Skin of body (tissue), 2 donors: Measurements from ENCODE around the gene OTUD4. TPM values are rescaled to one million over a fixed set of nuclear protein-coding genes. Genes with fewer than 3 reads are reported as not detected.
"Not testable (repeated sequence)": the region's sequence is repeated elsewhere in the genome, so short reads cannot be mapped to it uniquely, and the experiment has no call there.

Experiments
- DNase-seq: peaks from one replicate; lab custom pipeline; 2025; lab: John Stamatoyannopoulos, UW
- total RNA-seq: library from RNA; depleted of rRNA; stranded (reverse); fragments of >200 nt; gene quantifications from one replicate; pipeline ENCODE4 v1.2.3, GENCODE V29; 2014

Gene OTUD4
- total RNA-seq, 1 donor from 2014 or later, result 43.5 TPM

GRCh38 chr4:145178740-145179280, 1.6 kb downstream of the OTUD4 start:
- no peak for DNase-seq

- DNase-seq, result peak; percentile 7
Measured at GRCh38 chr4:145177906-145178538, 2.4 kb downstream of the OTUD4 start.

- no peak for DNase-seq
Measured at GRCh38 chr4:145177511-145177905, 2.9 kb downstream of the OTUD4 start.

GRCh38 chr4:145176641-145177432, 3.6 kb downstream of the OTUD4 start:
- no peak for DNase-seq

GRCh38 chr4:145171911-145172310, 8.5 kb downstream of the OTUD4 start:
- DNase-seq, result no peak

- no peak for DNase-seq
Measured at GRCh38 chr4:145170223-145170622, 10.2 kb downstream of the OTUD4 start.

GRCh38 chr4:145168581-145169187, 11.7 kb downstream of the OTUD4 start:
- DNase-seq, result no peak

GRCh38 chr4:145167887-145168286, 12.5 kb downstream of the OTUD4 start:
- no peak for DNase-seq

GRCh38 chr4:145161549-145161948, 18.8 kb downstream of the OTUD4 start:
- DNase-seq, result no peak

GRCh38 chr4:145156986-145157385, 23.4 kb downstream of the OTUD4 start:
- no peak for DNase-seq

GRCh38 chr4:145155268-145155870, 25.0 kb downstream of the OTUD4 start:
- no peak for DNase-seq

GRCh38 chr4:145154573-145154972, 25.8 kb downstream of the OTUD4 start:
- no peak for DNase-seq

- no peak for DNase-seq
Measured at GRCh38 chr4:145153904-145154298, 26.5 kb downstream of the OTUD4 start.

- no peak for DNase-seq
Measured at GRCh38 chr4:145153181-145153903, 27.0 kb downstream of the OTUD4 start.

GRCh38 chr4:145148980-145149379, 31.4 kb downstream of the OTUD4 start:
- no peak for DNase-seq

- not testable (repeated sequence) for DNase-seq
Measured at GRCh38 chr4:145136219-145136618, 44.2 kb downstream of the OTUD4 start.

- no peak for DNase-seq
Measured at GRCh38 chr4:145132511-145133098, 47.8 kb downstream of the OTUD4 start.

GRCh38 chr4:145131848-145132247, 48.5 kb downstream of the OTUD4 start:
- no peak for DNase-seq

- no peak for DNase-seq
Measured at GRCh38 chr4:145130788-145131399, 49.5 kb downstream of the OTUD4 start.

- DNase-seq, result no peak
Measured at GRCh38 chr4:145130130-145130529, 50.3 kb downstream of the OTUD4 start.
